HCT116 (cell line): ENCODE results near the gene SIRPD. TPM values are rescaled to one million over a fixed set of nuclear protein-coding genes. Genes with fewer than 3 reads are reported as not detected.

Experiments
- ATAC-seq: fragments of 200-7000 bp; cut with Tn5 transposase; 2 replicates; pipeline ENCODE4 v1.9.1; 2020; ENCODE audit warnings: mild to moderate bottlenecking, moderate library complexity
- BruUV-seq: library from RNA; stranded (reverse); fragments of 400-500 nt; replicated peaks from 2 replicates; lab custom pipeline; 2021; lab: Mats Ljungman, UMichigan
- CTCF ChIA-PET: fragments of 300-600 bp; sonication (Branson Sonifier 250); formaldehyde crosslinking; loops from one replicate; lab custom pipeline; 2021; ENCODE audit warnings: antibody characterized with exemption; lab: Charles Lee
- POLR2A ChIA-PET: fragments of 300-600, 350-600 bp; sonication (Branson Sonifier 250); formaldehyde crosslinking; loops from one replicate; lab custom pipeline; 2021; ENCODE audit warnings: antibody characterized with exemption; lab: Charles Lee
- RAD21 ChIA-PET, 2 experiments: fragments of 300-600 bp; sonication (Branson Sonifier 250); formaldehyde crosslinking; loops; one replicate each; lab custom pipeline; 2023; ENCODE audit warnings: low total read pairs in 2 of 2; ENCODE audit not compliant: uncharacterized antibody in 2 of 2, unreplicated experiment in 2 of 2, low non-redundant PET in 1 of 2; lab: Charles Lee
- DNase-seq: peaks from one replicate; pipeline ENCODE4 v3.0.0-alpha.2; 2010; ENCODE audit warnings: low read depth, low spot score
- H2AFZ ChIP-seq: fragments of 200-600 bp; shearing (Covaris generic), sonication (generic); 2 replicates; pipeline ENCODE4 v1.6.1; 2017; ENCODE audit warnings: low read depth, mixed run types, mixed read lengths, antibody characterized with exemption, low read length; ENCODE audit not compliant: poor library complexity, severe bottlenecking
- H3K27ac ChIP-seq: 2 replicates; pipeline ENCODE4 v1.5.1; 2012; ENCODE audit warnings: low read depth, low read length
- H3K27me3 ChIP-seq: fragments of 200-600 bp; sonication (generic); 2 replicates; pipeline ENCODE4 v1.6.1; 2016; ENCODE audit warnings: mixed run types, low read length, mixed read lengths; ENCODE audit not compliant: insufficient read depth
- H3K36me3 ChIP-seq, 2 experiments: fragments of 200-500 bp in 1 of 2; fragments of 200-600 bp in 1 of 2; sonication (Bioruptor generic) in 1 of 2; sonication (generic) in 1 of 2; 2 replicates each; pipeline versions ENCODE4 v1.5.1 to v1.6.1; 2014 to 2016; ENCODE audit warnings: low read length in 2 of 2, inconsistent platforms in 1 of 2, mixed read lengths in 1 of 2, mixed run types in 1 of 2; ENCODE audit not compliant: insufficient read depth in 2 of 2, control insufficient read depth in 1 of 2
- H3K4me1 ChIP-seq, 2 experiments: fragments of 200-600 bp in 1 of 2; sonication (generic) in 1 of 2; 2 replicates each; pipeline versions ENCODE4 v1.5.1 to v1.6.1; 2012 to 2017; ENCODE audit warnings: low read length in 2 of 2, inconsistent platforms in 1 of 2, mild to moderate bottlenecking in 1 of 2, mixed read lengths in 1 of 2, mixed run types in 1 of 2, moderate library complexity in 1 of 2; ENCODE audit not compliant: insufficient read depth in 2 of 2, control insufficient read depth in 1 of 2
- H3K4me2 ChIP-seq: fragments of 200-600 bp; sonication (generic); 2 replicates; pipeline ENCODE4 v1.6.1; 2017; ENCODE audit warnings: mixed run types, low read length, mixed read lengths
- H3K4me3 ChIP-seq, 2 experiments: fragments of 200-600 bp in 1 of 2; sonication (generic) in 1 of 2; replicated peaks in 1 of 2; 2 replicates each; pipeline ENCODE4 v1.5.1; 2011 to 2016; ENCODE audit warnings: low read length in 2 of 2, control low read depth in 1 of 2, low read depth in 1 of 2, mild to moderate bottlenecking in 1 of 2, mixed read lengths in 1 of 2, mixed run types in 1 of 2
- H3K79me2 ChIP-seq: fragments of 200-600 bp; sonication (generic); 2 replicates; pipeline ENCODE4 v1.6.1; 2017; ENCODE audit warnings: mild to moderate bottlenecking, mixed run types, low read length, moderate library complexity, mixed read lengths; ENCODE audit not compliant: insufficient read depth
- H3K9ac ChIP-seq: fragments of 200-600 bp; sonication (generic); 2 replicates; pipeline ENCODE4 v1.6.1; 2016; ENCODE audit warnings: low read length, mixed read lengths
- H3K9me2 ChIP-seq: fragments of 200-600 bp; sonication (generic), shearing (Covaris generic); 2 replicates; pipeline ENCODE4 v1.6.1; 2017; ENCODE audit warnings: mixed run types, mild to moderate bottlenecking, moderate library complexity; ENCODE audit not compliant: insufficient read depth
- H3K9me3 ChIP-seq, 2 experiments: fragments of 200-500 bp in 1 of 2; fragments of 200-600 bp in 1 of 2; sonication (Bioruptor generic) in 1 of 2; sonication (generic) in 1 of 2; 2 replicates each; pipeline ENCODE4 v1.6.1; 2014 to 2017; ENCODE audit warnings: low read length in 2 of 2, mixed read lengths in 2 of 2, inconsistent platforms in 1 of 2, low read depth in 1 of 2, mild to moderate bottlenecking in 1 of 2, mixed run types in 1 of 2, moderate library complexity in 1 of 2; ENCODE audit not compliant: control insufficient read depth in 1 of 2, insufficient read depth in 1 of 2
- H4K20me1 ChIP-seq: fragments of 200-600 bp; sonication (generic), shearing (Covaris generic); 2 replicates; pipeline ENCODE4 v1.6.1; 2017; ENCODE audit warnings: mixed run types, mild to moderate bottlenecking, moderate library complexity; ENCODE audit not compliant: insufficient read depth
- ATF3 ChIP-seq: IDR thresholded peaks from 2 replicates; pipeline ENCODE4 v1.6.1; 2012
- CBX3 ChIP-seq: IDR thresholded peaks from 2 replicates; pipeline ENCODE4 v1.6.1; 2012; ENCODE audit warnings: low read depth
- EZH2 ChIP-seq: fragments of 200-600 bp; sonication (generic); IDR thresholded peaks from 2 replicates; pipeline ENCODE4 v1.6.1; 2017; ENCODE audit warnings: antibody characterized with exemption, mixed run types
- EZH2phosphoT487 ChIP-seq: fragments of 200-600 bp; IDR thresholded peaks from 2 replicates; pipeline ENCODE4 v1.6.1; 2018; ENCODE audit warnings: antibody characterized with exemption, borderline replicate concordance
- FOSL1 ChIP-seq: IDR thresholded peaks from 2 replicates; pipeline ENCODE4 v1.6.1; 2012; ENCODE audit warnings: low read depth
- POLR2A ChIP-seq: IDR thresholded peaks from 2 replicates; pipeline ENCODE4 v1.7.0; 2011; ENCODE audit warnings: borderline replicate concordance; ENCODE audit not compliant: insufficient read depth, insufficient read length; ENCODE audit errors: extremely low read depth
- SP1 ChIP-seq: IDR thresholded peaks from 2 replicates; pipeline ENCODE4 v1.6.1; 2012; ENCODE audit warnings: low read depth
- SRF ChIP-seq: IDR thresholded peaks from 2 replicates; pipeline ENCODE4 v1.6.1; 2012; ENCODE audit warnings: low read depth
- ZFX ChIP-seq: fragments of 450-650 bp; IDR thresholded peaks from 2 replicates; pipeline ENCODE4 v1.6.1; 2017
- ZNF274 ChIP-seq: fragments of 200-500 bp; sonication (Bioruptor generic); IDR thresholded peaks from 2 replicates; pipeline ENCODE4 v1.6.1; 2014; ENCODE audit warnings: mild to moderate bottlenecking, low read depth, low read length, inconsistent platforms
- intact Hi-C: fragments of 100-400 bp; cut with micrococcal nuclease; formaldehyde crosslinking; loops from 2 replicates; pipeline ENCODE4 v1.10.0; 2022
- total RNA-seq: library from RNA; stranded (reverse); gene quantifications from one replicate; pipeline ENCODE4 v1.2.1, GENCODE V29; 2021; ENCODE audit not compliant: unreplicated experiment
- TF ChIP-seq, protein P1 (sequence below): IDR thresholded peaks from 2 replicates; pipeline ENCODE4 v1.6.1; 2011; ENCODE audit warnings: mild to moderate bottlenecking, low read length, moderate library complexity; ENCODE audit not compliant: insufficient replicate concordance; ENCODE audit errors: extremely low read depth

The SIRPD gene
- total RNA-seq, 1 experiment from 2014 or later: not detected

- TF ChIP-seq POLR2A: no peak
- TF ChIP-seq CBX3: peak; percentile 85
- no peak for TF ChIP-seq ATF3
- TF ChIP-seq SP1: peak; percentile 30; the same call in 1 of the 2 replicates
- TF ChIP-seq ZFX: no peak
Observed at GRCh38 chr20:1503564-1504227, 53.8 kb downstream of the SIRPD start (continued).

- ChIA-PET POLR2A (no interaction called here), RAD21 (no interaction called here)
- no peaks in the 10 kb centered on the region for H3K27me3 ChIP-seq
- H3K4me2 ChIP-seq: peak overlapping the region; percentile 33; the same call in 1 of the 2 replicates
- H3K79me2 ChIP-seq: no peaks in the 10 kb centered on the region
- DNase-seq: no peak
- H3K27ac ChIP-seq: no peak overlapping the region
- peak overlapping the region; percentile 66 for H2AFZ ChIP-seq
- no peaks in the 10 kb centered on the region for H3K9me3 ChIP-seq
- no peaks in the 10 kb centered on the region for H3K36me3 ChIP-seq
- H4K20me1 ChIP-seq: no peaks in the 10 kb centered on the region
- no peak overlapping the region for H3K9ac ChIP-seq
- ATAC-seq: no peak
- intact Hi-C loops: no loop called here
- H3K9me2 ChIP-seq: no peaks in the 10 kb centered on the region
- no peak for TF ChIP-seq ATF3
- TF ChIP-seq EZH2: no peak
- TF ChIP-seq SRF: peak; percentile 81
- TF ChIP-seq, protein P1, sequence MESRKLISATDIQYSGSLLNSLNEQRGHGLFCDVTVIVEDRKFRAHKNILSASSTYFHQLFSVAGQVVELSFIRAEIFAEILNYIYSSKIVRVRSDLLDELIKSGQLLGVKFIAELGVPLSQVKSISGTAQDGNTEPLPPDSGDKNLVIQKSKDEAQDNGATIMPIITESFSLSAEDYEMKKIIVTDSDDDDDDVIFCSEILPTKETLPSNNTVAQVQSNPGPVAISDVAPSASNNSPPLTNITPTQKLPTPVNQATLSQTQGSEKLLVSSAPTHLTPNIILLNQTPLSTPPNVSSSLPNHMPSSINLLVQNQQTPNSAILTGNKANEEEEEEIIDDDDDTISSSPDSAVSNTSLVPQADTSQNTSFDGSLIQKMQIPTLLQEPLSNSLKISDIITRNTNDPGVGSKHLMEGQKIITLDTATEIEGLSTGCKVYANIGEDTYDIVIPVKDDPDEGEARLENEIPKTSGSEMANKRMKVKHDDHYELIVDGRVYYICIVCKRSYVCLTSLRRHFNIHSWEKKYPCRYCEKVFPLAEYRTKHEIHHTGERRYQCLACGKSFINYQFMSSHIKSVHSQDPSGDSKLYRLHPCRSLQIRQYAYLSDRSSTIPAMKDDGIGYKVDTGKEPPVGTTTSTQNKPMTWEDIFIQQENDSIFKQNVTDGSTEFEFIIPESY: no peak
- TF ChIP-seq ZNF274: no peak
- TF ChIP-seq FOSL1: no peak
- TF ChIP-seq ZFX: no peak
- no peak for TF ChIP-seq CBX3
- no peak for TF ChIP-seq EZH2phosphoT487
- TF ChIP-seq, all 23 proteins: peak for 1
- Histone ChIP-seq H3K4me1 (peaks cover 4 to 28% of the 10 kb centered on the region in 2 experiments), H3K4me3 (no peak overlapping the region)
- CTCF ChIA-PET: no interaction called here
- no TSS peak for BruUV-seq
Observed at GRCh38 chr20:1500496-1500895, 57.0 kb downstream of the SIRPD start.
